Measurements from ENCODE around the gene PDGFA.

PDGFA gene

GRCh38 chr7:461117-461452 lies 58.6 kb downstream of the PDGFA start:
- no peak for DNase-seq (ENCODE audit: low read depth in 2 of 2)

- DNase-seq (ENCODE audit: low read depth in 2 of 2), result no peak
These were observed 59.1 kb downstream of the PDGFA start for GRCh38 chr7:460374-461116.

GRCh38 chr7:459584-460373 lies 59.9 kb downstream of the PDGFA start:
- DNase-seq (ENCODE audit: low read depth in 2 of 2), result no peak

- DNase-seq (ENCODE audit: low read depth in 2 of 2), result no peak
These were observed 61.0 kb downstream of the PDGFA start for GRCh38 chr7:458511-459245.

GRCh38 chr7:457814-458510 lies 61.7 kb downstream of the PDGFA start:
- no peak for DNase-seq (ENCODE audit: low read depth in 2 of 2)

- no peak for DNase-seq (ENCODE audit: low read depth in 2 of 2)
These were observed 64.3 kb downstream of the PDGFA start for GRCh38 chr7:455110-455928.

- no peak for DNase-seq (ENCODE audit: low read depth in 2 of 2)
These were observed 65.1 kb downstream of the PDGFA start for GRCh38 chr7:454356-455109.

GRCh38 chr7:453597-454306 lies 65.9 kb downstream of the PDGFA start:
- no peak for DNase-seq (ENCODE audit: low read depth in 2 of 2)

- no peak for DNase-seq (ENCODE audit: low read depth in 2 of 2)
These were observed 66.7 kb downstream of the PDGFA start for GRCh38 chr7:452791-453455.

- no peak for DNase-seq (ENCODE audit: low read depth in 2 of 2)
These were observed 67.4 kb downstream of the PDGFA start for GRCh38 chr7:452226-452751.

- no peak for DNase-seq (ENCODE audit: low read depth in 2 of 2)
These were observed 68.1 kb downstream of the PDGFA start for GRCh38 chr7:451255-452225.

GRCh38 chr7:450741-451140 lies 68.9 kb downstream of the PDGFA start:
- no peak for DNase-seq (ENCODE audit: low read depth in 2 of 2)

GRCh38 chr7:450036-450435 lies 69.6 kb downstream of the PDGFA start:
- DNase-seq (ENCODE audit: low read depth in 2 of 2), result no peak

- no peak for DNase-seq (ENCODE audit: low read depth in 2 of 2)
These were observed 70.2 kb downstream of the PDGFA start for GRCh38 chr7:449324-450019.

GRCh38 chr7:447523-447922 lies 72.1 kb downstream of the PDGFA start:
- no peak for DNase-seq (ENCODE audit: low read depth in 2 of 2)
